Hypothalamus (tissue), 51 donors: ENCODE measurements around the gene SLC51A.

Experiments
- DNase-seq, 51 donors: peaks; one replicate each; lab custom pipeline; 2025; lab: John Stamatoyannopoulos, UW

The SLC51A gene

GRCh38 chr3:196281962-196282361 is 65.6 kb downstream of the SLC51A start:
- DNase-seq: no peak
